ENCODE results near the gene FREM2.

- TF ChIP-seq, protein P1, sequence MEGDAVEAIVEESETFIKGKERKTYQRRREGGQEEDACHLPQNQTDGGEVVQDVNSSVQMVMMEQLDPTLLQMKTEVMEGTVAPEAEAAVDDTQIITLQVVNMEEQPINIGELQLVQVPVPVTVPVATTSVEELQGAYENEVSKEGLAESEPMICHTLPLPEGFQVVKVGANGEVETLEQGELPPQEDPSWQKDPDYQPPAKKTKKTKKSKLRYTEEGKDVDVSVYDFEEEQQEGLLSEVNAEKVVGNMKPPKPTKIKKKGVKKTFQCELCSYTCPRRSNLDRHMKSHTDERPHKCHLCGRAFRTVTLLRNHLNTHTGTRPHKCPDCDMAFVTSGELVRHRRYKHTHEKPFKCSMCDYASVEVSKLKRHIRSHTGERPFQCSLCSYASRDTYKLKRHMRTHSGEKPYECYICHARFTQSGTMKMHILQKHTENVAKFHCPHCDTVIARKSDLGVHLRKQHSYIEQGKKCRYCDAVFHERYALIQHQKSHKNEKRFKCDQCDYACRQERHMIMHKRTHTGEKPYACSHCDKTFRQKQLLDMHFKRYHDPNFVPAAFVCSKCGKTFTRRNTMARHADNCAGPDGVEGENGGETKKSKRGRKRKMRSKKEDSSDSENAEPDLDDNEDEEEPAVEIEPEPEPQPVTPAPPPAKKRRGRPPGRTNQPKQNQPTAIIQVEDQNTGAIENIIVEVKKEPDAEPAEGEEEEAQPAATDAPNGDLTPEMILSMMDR (IDR thresholded peaks at IDR 0.05): no peak
- no peak for TF ChIP-seq POLR2A (IDR thresholded peaks at IDR 0.05)
Observed at GRCh38 chr13:38693168-38693567, 6.3 kb downstream of the FREM2 start.
